Effector memory CD4-positive, alpha-beta T cell (primary cell): ENCODE results near the gene TIPARP.
A peak's percentile ranks its signal among the peaks of the same experiment; 100 is the strongest.

Experiments used
- DNase-seq, 3 donors: peaks; one replicate each; pipeline ENCODE4 v3.0.0-alpha.2; 2020
- H3K27ac ChIP-seq: 2 replicates; pipeline ENCODE4 v1.7.0; 2013; ENCODE audit warnings: mild to moderate bottlenecking, low read length, moderate library complexity; ENCODE audit not compliant: insufficient read depth, poor library complexity, severe bottlenecking
- H3K27me3 ChIP-seq: replicated peaks from 2 replicates; pipeline ENCODE4 v1.7.0; 2013; ENCODE audit warnings: mild to moderate bottlenecking, low read length; ENCODE audit not compliant: insufficient read depth, control insufficient read depth, poor library complexity, severe bottlenecking
- H3K36me3 ChIP-seq: 2 replicates; pipeline ENCODE4 v1.7.0; 2013; ENCODE audit warnings: mild to moderate bottlenecking, low read length, moderate library complexity; ENCODE audit not compliant: control insufficient read depth, insufficient read depth
- H3K4me1 ChIP-seq: 2 replicates; pipeline ENCODE4 v1.7.0; 2013; ENCODE audit warnings: low read length, mild to moderate bottlenecking; ENCODE audit not compliant: control insufficient read depth, insufficient read depth, poor library complexity, severe bottlenecking
- H3K4me3 ChIP-seq: 2 replicates; pipeline ENCODE4 v1.7.0; 2013; ENCODE audit warnings: low read length, low read depth, mild to moderate bottlenecking; ENCODE audit not compliant: insufficient read depth, poor library complexity, severe bottlenecking
- H3K9me3 ChIP-seq: 2 replicates; pipeline ENCODE4 v1.7.0; 2013; ENCODE audit warnings: mild to moderate bottlenecking, low read length, moderate library complexity; ENCODE audit not compliant: control insufficient read depth

TIPARP gene

GRCh38 chr3:156674911-156675829 is 780 bp downstream of the TIPARP start:
- H3K36me3 ChIP-seq, result peaks cover 4% of the 10 kb centered on the region
- peaks cover 18% of the 10 kb centered on the region for H3K4me1 ChIP-seq
- peak; percentile 16 to 30 (median 29) for DNase-seq
- no peaks in the 10 kb centered on the region for H3K9me3 ChIP-seq
- peak overlapping the region; percentile 99 for H3K4me3 ChIP-seq
- peak overlapping the region; percentile 88 for H3K27ac ChIP-seq
- no peaks in the 10 kb centered on the region for H3K27me3 ChIP-seq

- peak overlapping the region; percentile 99 for H3K4me3 ChIP-seq
- peak overlapping the region; percentile 88 for H3K27ac ChIP-seq
- peaks cover 18% of the 10 kb centered on the region for H3K4me1 ChIP-seq
- H3K36me3 ChIP-seq, result peaks cover 4% of the 10 kb centered on the region
- H3K27me3 ChIP-seq, result no peaks in the 10 kb centered on the region
- H3K9me3 ChIP-seq, result no peaks in the 10 kb centered on the region
- DNase-seq, result peak; percentile 6 to 43 (median 36)
Observed at GRCh38 chr3:156675830-156676767, 1.7 kb downstream of the TIPARP start.

- peak in 2 of 3 donors; percentile 7 to 32 for DNase-seq
- Histone ChIP-seq H3K9me3 (no peaks in the 10 kb centered on the region), H3K4me1 (peaks cover 18% of the 10 kb centered on the region), H3K27me3 (no peaks in the 10 kb centered on the region), H3K27ac (no peak overlapping the region), H3K36me3 (peaks cover 9% of the 10 kb centered on the region), H3K4me3 (peak overlapping the region; percentile 99)
Observed at GRCh38 chr3:156676768-156677479, 2.5 kb downstream of the TIPARP start.

GRCh38 chr3:156677536-156677935 is 3.1 kb downstream of the TIPARP start:
- no peak overlapping the region for H3K4me3 ChIP-seq
- DNase-seq, result no peak
- H3K27me3 ChIP-seq, result no peaks in the 10 kb centered on the region
- H3K9me3 ChIP-seq, result no peaks in the 10 kb centered on the region
- H3K27ac ChIP-seq, result no peak overlapping the region
- H3K36me3 ChIP-seq, result peaks cover 9% of the 10 kb centered on the region
- peaks cover 18% of the 10 kb centered on the region for H3K4me1 ChIP-seq

- Histone ChIP-seq H3K4me3 (no peak overlapping the region), H3K27me3 (no peaks in the 10 kb centered on the region), H3K36me3 (peaks cover 9% of the 10 kb centered on the region), H3K4me1 (peaks cover 18% of the 10 kb centered on the region), H3K9me3 (no peaks in the 10 kb centered on the region), H3K27ac (no peak overlapping the region)
- DNase-seq, result no peak
Observed at GRCh38 chr3:156678197-156678596, 3.8 kb downstream of the TIPARP start.

GRCh38 chr3:156680243-156680914 is 6.0 kb downstream of the TIPARP start:
- Histone ChIP-seq H3K27me3 (no peaks in the 10 kb centered on the region), H3K4me1 (peaks cover 23% of the 10 kb centered on the region), H3K36me3 (peaks cover 9% of the 10 kb centered on the region), H3K27ac (no peak overlapping the region), H3K9me3 (no peaks in the 10 kb centered on the region), H3K4me3 (no peak overlapping the region)
- DNase-seq, result no peak

GRCh38 chr3:156681002-156681401 is 6.6 kb downstream of the TIPARP start:
- H3K27me3 ChIP-seq, result no peaks in the 10 kb centered on the region
- H3K4me3 ChIP-seq, result no peak overlapping the region
- no peak overlapping the region for H3K27ac ChIP-seq
- peaks cover 9% of the 10 kb centered on the region for H3K36me3 ChIP-seq
- H3K4me1 ChIP-seq, result peaks cover 29% of the 10 kb centered on the region
- no peaks in the 10 kb centered on the region for H3K9me3 ChIP-seq
- no peak for DNase-seq

GRCh38 chr3:156682501-156682900 is 8.1 kb downstream of the TIPARP start:
- no peak overlapping the region for H3K4me3 ChIP-seq
- DNase-seq, result no peak
- no peaks in the 10 kb centered on the region for H3K27me3 ChIP-seq
- H3K4me1 ChIP-seq, result peaks cover 30% of the 10 kb centered on the region
- H3K36me3 ChIP-seq, result peaks cover 9% of the 10 kb centered on the region
- H3K27ac ChIP-seq, result no peak overlapping the region
- H3K9me3 ChIP-seq, result no peaks in the 10 kb centered on the region

- H3K27ac ChIP-seq, result no peak overlapping the region
- H3K36me3 ChIP-seq, result peaks cover 9% of the 10 kb centered on the region
- DNase-seq, result no peak
- H3K27me3 ChIP-seq, result no peaks in the 10 kb centered on the region
- no peak overlapping the region for H3K4me3 ChIP-seq
- peaks cover 25% of the 10 kb centered on the region for H3K4me1 ChIP-seq
- no peaks in the 10 kb centered on the region for H3K9me3 ChIP-seq
Observed at GRCh38 chr3:156682963-156683362, 8.6 kb downstream of the TIPARP start.
